ENCODE data around the gene KCNA2. TPM values are rescaled to one million over a fixed set of nuclear protein-coding genes. Genes with fewer than 3 reads are reported as not detected.

Gene KCNA2
- 1 to 10 TPM; 1.4 to 2.2 TPM for total RNA-seq

GRCh38 chr1:110605901-110606656, at the start of gene KCNA2:
TSS of gene KCNA2 (minus strand) at chr1:110606358. CDS start at chr1:110604782, 1,576 bp downstream.
- H3K4me3 Mint-ChIP-seq: peak within 1 kb of the TSS; percentile 66
- peaks cover 56% of the 10 kb centered on the region for H3K27me3 Mint-ChIP-seq (ENCODE audit: low read depth)
- peaks cover 25% of the 10 kb centered on the region for H3K4me1 Mint-ChIP-seq (ENCODE audit: low read depth)
- no peak for DNase-seq
- H3K36me3 Mint-ChIP-seq (ENCODE audit: low read depth): no peaks in the 10 kb centered on the region
- H3K27ac Mint-ChIP-seq: no peak within 1 kb of the TSS
- ChIA-PET POLR2A (interaction anchor here (1.0 to 1.1 kb wide), 2 partner anchors 75 to 181 kb away, joined by 3 to 4 read pairs; no protein-coding TSS in a partner anchor), CTCF (interaction anchor here (0.6 to 7.5 kb wide), 8 partner anchors 13 to 689 kb away, joined by 3 to 47 read pairs (median 4); no protein-coding TSS in a partner anchor)
- ATAC-seq: peak; percentile 53
- no peaks in the 10 kb centered on the region for H3K9me3 Mint-ChIP-seq (ENCODE audit: insufficient read depth)

GRCh38 chr1:110650609-110651008, 44.5 kb upstream of the KCNA2 start:
- ATAC-seq (no peak), DNase-seq (no peak)
- no peaks in the 10 kb centered on the region for H3K27me3 Mint-ChIP-seq (ENCODE audit: low read depth)
- CTCF ChIA-PET: interaction anchor here (1.0 to 7.9 kb wide), 5 partner anchors 13 to 31 kb away, joined by 3 to 110 read pairs (median 27); no protein-coding TSS in a partner anchor
- POLR2A ChIA-PET: interaction anchor here (0.8 to 1.2 kb wide), 2 partner anchors 12 to 15 kb away, joined by 3 read pairs; no protein-coding TSS in a partner anchor
- H3K27ac Mint-ChIP-seq: no peak overlapping the region
- no peak overlapping the region for H3K4me3 Mint-ChIP-seq
- peaks cover 13% of the 10 kb centered on the region for H3K4me1 Mint-ChIP-seq (ENCODE audit: low read depth)
- H3K36me3 Mint-ChIP-seq (ENCODE audit: low read depth): peaks cover 18% of the 10 kb centered on the region
- no peaks in the 10 kb centered on the region for H3K9me3 Mint-ChIP-seq (ENCODE audit: insufficient read depth)

DNA sequence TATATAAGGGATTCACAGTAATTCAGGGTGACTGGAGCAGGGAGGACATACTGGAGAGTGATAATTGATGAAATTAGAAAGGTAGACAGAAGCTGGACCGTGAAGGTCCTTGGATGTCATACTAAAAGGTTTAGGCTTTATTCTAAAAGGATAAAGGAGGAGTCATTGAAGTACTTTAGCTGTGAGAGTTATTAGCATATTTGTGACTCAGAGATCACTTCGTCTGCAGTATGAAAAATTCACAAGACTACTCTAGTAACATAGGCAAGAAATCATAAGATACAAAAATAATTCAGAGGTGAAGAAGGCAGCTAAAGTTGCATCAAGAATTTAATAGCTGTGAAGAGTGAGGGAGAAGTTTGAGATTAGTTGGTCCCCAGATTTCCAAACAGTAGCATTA, 42.3 kb upstream of the KCNA2 start:
- POLR2A ChIA-PET: interaction anchor here (1.5 to 4.7 kb wide), 6 partner anchors 12 to 28 kb away, joined by 7 to 56 read pairs (median 33); partner anchors contain the start of gene KCNA3

GRCh38 chr1:110647254-110647891, 41.2 kb upstream of the KCNA2 start:
- peaks cover 8% of the 10 kb centered on the region for H3K36me3 Mint-ChIP-seq (ENCODE audit: low read depth)
- peak; percentile 77 for ATAC-seq
- peaks cover 36% of the 10 kb centered on the region for H3K4me1 Mint-ChIP-seq (ENCODE audit: low read depth)
- no peak overlapping the region for H3K4me3 Mint-ChIP-seq
- H3K27me3 Mint-ChIP-seq (ENCODE audit: low read depth): no peaks in the 10 kb centered on the region
- no peak for DNase-seq
- ChIA-PET POLR2A (interaction anchor here (1.1 to 4.7 kb wide), 7 partner anchors 11 to 228 kb away, joined by 4 to 56 read pairs (median 33); partner anchors contain the start of gene KCNA3), CTCF (interaction anchor here (0.9 to 7.9 kb wide), 15 partner anchors 9 to 550 kb away, joined by 3 to 110 read pairs (median 10); partner anchors contain the start of gene KCNA3)
- no peaks in the 10 kb centered on the region for H3K9me3 Mint-ChIP-seq (ENCODE audit: insufficient read depth)
- H3K27ac Mint-ChIP-seq: no peak overlapping the region

More for the DNA sequence above, 42.3 kb upstream of the KCNA2 start:
- CTCF ChIA-PET: interaction anchor here (0.9 to 7.9 kb wide), 13 partner anchors 8 to 549 kb away, joined by 3 to 110 read pairs (median 26); partner anchors contain the start of gene KCNA3
- Mint-ChIP-seq H3K36me3 (ENCODE audit: low read depth) (peaks cover 10% of the 10 kb centered on the region), H3K27ac (no peak overlapping the region), H3K9me3 (ENCODE audit: insufficient read depth) (no peaks in the 10 kb centered on the region), H3K4me1 (ENCODE audit: low read depth) (peaks cover 26% of the 10 kb centered on the region), H3K4me3 (no peak overlapping the region), H3K27me3 (ENCODE audit: low read depth) (no peaks in the 10 kb centered on the region)
- DNase-seq (no peak), ATAC-seq (no peak)

GRCh38 chr1:110645821-110646735, 39.9 kb upstream of the KCNA2 start:
- no peak for ATAC-seq

DNA sequence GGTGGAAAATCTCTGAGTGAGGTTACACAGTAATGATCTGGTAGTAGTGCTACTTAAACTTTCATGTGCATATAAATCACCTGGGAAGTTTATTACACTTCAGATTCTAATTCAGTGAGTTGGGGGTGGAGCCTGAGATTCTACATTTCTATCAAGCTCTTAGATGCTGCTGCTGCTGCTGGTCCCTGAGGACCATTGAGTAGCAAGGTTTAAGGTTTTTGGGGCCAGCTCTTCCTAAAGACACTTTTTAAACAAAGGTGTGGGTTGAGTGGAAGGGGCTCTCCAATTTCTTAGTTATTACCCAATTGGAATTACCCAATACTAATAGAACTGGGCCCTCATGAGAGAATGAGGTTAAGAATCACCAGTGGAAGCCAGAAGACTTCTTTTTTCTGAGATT, 39.1 kb upstream of the KCNA2 start:
- Mint-ChIP-seq H3K27ac (no peak overlapping the region), H3K27me3 (ENCODE audit: low read depth) (no peaks in the 10 kb centered on the region), H3K4me3 (no peak overlapping the region), H3K36me3 (ENCODE audit: low read depth) (peaks cover 14% of the 10 kb centered on the region), H3K4me1 (ENCODE audit: low read depth) (peaks cover 40% of the 10 kb centered on the region), H3K9me3 (ENCODE audit: insufficient read depth) (no peaks in the 10 kb centered on the region)
- CTCF ChIA-PET: interaction anchor here (0.9 to 7.9 kb wide), 9 partner anchors 8 to 139 kb away, joined by 3 to 110 read pairs (median 6); no protein-coding TSS in a partner anchor
- POLR2A ChIA-PET: interaction anchor here (0.6 to 4.7 kb wide), 5 partner anchors 10 to 434 kb away, joined by 3 to 56 read pairs (median 10); partner anchors contain the start of gene KCNA3
- DNase-seq (no peak), ATAC-seq (no peak)

More at GRCh38 chr1:110645821-110646735, 39.9 kb upstream of the KCNA2 start:
- ChIA-PET CTCF (interaction anchor here (0.7 to 7.9 kb wide), 11 partner anchors 9 to 139 kb away, joined by 3 to 110 read pairs (median 27); partner anchors contain the start of gene KCNA3), POLR2A (interaction anchor here (1.1 to 4.7 kb wide), 7 partner anchors 10 to 229 kb away, joined by 4 to 56 read pairs (median 33); partner anchors contain the start of gene KCNA3)
- H3K27ac Mint-ChIP-seq: peak overlapping the region; percentile 53
- H3K9me3 Mint-ChIP-seq (ENCODE audit: insufficient read depth): no peaks in the 10 kb centered on the region
- H3K27me3 Mint-ChIP-seq (ENCODE audit: low read depth): no peaks in the 10 kb centered on the region
- H3K4me3 Mint-ChIP-seq: no peak overlapping the region
- H3K36me3 Mint-ChIP-seq (ENCODE audit: low read depth): peaks cover 12% of the 10 kb centered on the region
- no peak for DNase-seq
- peaks cover 41% of the 10 kb centered on the region for H3K4me1 Mint-ChIP-seq (ENCODE audit: low read depth)

GRCh38 chr1:110643879-110644472, 37.8 kb upstream of the KCNA2 start:
- H3K9me3 Mint-ChIP-seq (ENCODE audit: insufficient read depth): no peaks in the 10 kb centered on the region
- no peaks in the 10 kb centered on the region for H3K27me3 Mint-ChIP-seq (ENCODE audit: low read depth)
- no peak for ATAC-seq
- peaks cover 52% of the 10 kb centered on the region for H3K4me1 Mint-ChIP-seq (ENCODE audit: low read depth)
- POLR2A ChIA-PET: interaction anchor here (1.8 to 3.4 kb wide), 2 partner anchors 9 to 29 kb away, joined by 10 to 21 read pairs; partner anchors contain the start of gene KCNA3
- peaks cover 17% of the 10 kb centered on the region for H3K36me3 Mint-ChIP-seq (ENCODE audit: low read depth)
- CTCF ChIA-PET: interaction anchor here (0.9 to 7.9 kb wide), 8 partner anchors 7 to 136 kb away, joined by 3 to 110 read pairs (median 8); no protein-coding TSS in a partner anchor
- no peak overlapping the region for H3K4me3 Mint-ChIP-seq
- H3K27ac Mint-ChIP-seq: no peak overlapping the region
- no peak for DNase-seq

- peaks cover 17% of the 10 kb centered on the region for H3K36me3 Mint-ChIP-seq (ENCODE audit: low read depth)
- no peaks in the 10 kb centered on the region for H3K9me3 Mint-ChIP-seq (ENCODE audit: insufficient read depth)
- ATAC-seq (no peak), DNase-seq (no peak)
- CTCF ChIA-PET: interaction anchor here (2.2 to 7.4 kb wide), 4 partner anchors 7 to 125 kb away, joined by 9 to 110 read pairs (median 28); partner anchors contain the start of gene KCNA3
- no peak overlapping the region for H3K27ac Mint-ChIP-seq
- H3K4me1 Mint-ChIP-seq (ENCODE audit: low read depth): peaks cover 66% of the 10 kb centered on the region
- H3K4me3 Mint-ChIP-seq: no peak overlapping the region
- POLR2A ChIA-PET: interaction anchor here (0.5 to 1.3 kb wide), 2 partner anchors 28 to 300 kb away, joined by 3 read pairs; no protein-coding TSS in a partner anchor
- H3K27me3 Mint-ChIP-seq (ENCODE audit: low read depth): no peaks in the 10 kb centered on the region
Measured at GRCh38 chr1:110639724-110640386, 33.7 kb upstream of the KCNA2 start.

- ChIA-PET POLR2A (interaction anchor here (1.3 to 9.4 kb wide), 5 partner anchors 9 to 148 kb away, joined by 3 to 118 read pairs (median 4); partner anchors contain the start of gene KCNA3), CTCF (interaction anchor here (0.9 to 7.4 kb wide), 11 partner anchors 8 to 149 kb away, joined by 3 to 110 read pairs (median 5); partner anchors contain the start of gene KCNA3)
- H3K4me1 Mint-ChIP-seq (ENCODE audit: low read depth): peaks cover 56% of the 10 kb centered on the region
Measured at GRCh38 chr1:110638556-110638955, 32.4 kb upstream of the KCNA2 start.

More at GRCh38 chr1:110638556-110638955, 32.4 kb upstream of the KCNA2 start:
- Mint-ChIP-seq H3K36me3 (ENCODE audit: low read depth) (peaks cover 18% of the 10 kb centered on the region), H3K27me3 (ENCODE audit: low read depth) (no peaks in the 10 kb centered on the region), H3K4me3 (no peak overlapping the region), H3K27ac (peak overlapping the region; percentile 60), H3K9me3 (ENCODE audit: insufficient read depth) (no peaks in the 10 kb centered on the region)
- ATAC-seq (no peak), DNase-seq (no peak)

All from activated CD8-positive, alpha-beta T cell treated with anti-CD3 and anti-CD28 coated beads, Interleukin-2, amount 10 ng/mL, durations not matched to agents 7 days and 5 days (primary cell).